OCI-LY7 (cell line): ENCODE measurements around the gene CRK. TPM values are rescaled to one million over a fixed set of nuclear protein-coding genes. Genes with fewer than 3 reads are reported as not detected.

ENCODE experiments used
- BruUV-seq: library from RNA; stranded (reverse); fragments of 400-500 nt; replicated peaks from 2 replicates; lab custom pipeline; 2021; lab: Mats Ljungman, UMichigan
- CTCF ChIA-PET: fragments of 300-600 bp; sonication (Branson Sonifier 250); formaldehyde crosslinking; loops from one replicate; lab custom pipeline; 2022; ENCODE audit warnings: antibody characterized with exemption; ENCODE audit not compliant: unreplicated experiment; lab: Charles Lee
- POLR2A ChIA-PET: fragments of 300-600 bp; sonication (Branson Sonifier 250); formaldehyde crosslinking; loops from one replicate; lab custom pipeline; 2022; ENCODE audit warnings: antibody characterized with exemption; lab: Charles Lee
- DNase-seq: peaks from one replicate; pipeline ENCODE4 v3.0.0-alpha.2; 2015; ENCODE audit warnings: low spot score
- H2AFZ ChIP-seq: fragments of 200-600 bp; sonication (generic), shearing (Covaris generic); 2 replicates; pipeline ENCODE4 v1.6.1; 2014; ENCODE audit warnings: mild to moderate bottlenecking, antibody characterized with exemption, low read length, moderate library complexity
- H3K27ac ChIP-seq: fragments of 200-600 bp; sonication (generic); 2 replicates; pipeline ENCODE4 v1.5.1; 2014; ENCODE audit warnings: mixed run types, low read depth, mild to moderate bottlenecking, moderate library complexity, low read length, inconsistent platforms; ENCODE audit not compliant: poor library complexity, severe bottlenecking
- H3K36me3 ChIP-seq: fragments of 200-600 bp; sonication (generic); 2 replicates; pipeline ENCODE4 v1.6.1; 2014; ENCODE audit warnings: mild to moderate bottlenecking, antibody characterized with exemption, low read length, moderate library complexity, mixed read lengths; ENCODE audit not compliant: insufficient read depth
- H3K4me1 ChIP-seq: fragments of 200-600 bp; sonication (generic); 2 replicates; pipeline ENCODE4 v1.5.1; 2014; ENCODE audit warnings: mild to moderate bottlenecking, low read length; ENCODE audit not compliant: insufficient read depth, poor library complexity, severe bottlenecking
- H3K4me2 ChIP-seq: fragments of 200-600 bp; sonication (generic); 2 replicates; pipeline ENCODE4 v1.6.1; 2014; ENCODE audit warnings: mild to moderate bottlenecking, low read length
- H3K4me3 ChIP-seq: fragments of 200-600 bp; sonication (generic); 2 replicates; pipeline ENCODE4 v1.5.1; 2014; ENCODE audit warnings: mild to moderate bottlenecking, low read depth, low read length; ENCODE audit not compliant: poor library complexity, severe bottlenecking
- H3K79me2 ChIP-seq: fragments of 200-600 bp; sonication (generic); 2 replicates; pipeline ENCODE4 v1.6.1; 2016; ENCODE audit warnings: low read depth, mild to moderate bottlenecking, low read length, moderate library complexity, mixed read lengths; ENCODE audit not compliant: insufficient read depth
- H3K9me2 ChIP-seq: fragments of 200-600 bp; sonication (generic); 2 replicates; pipeline ENCODE4 v1.6.1; 2016; ENCODE audit warnings: mild to moderate bottlenecking, low read length, mixed read lengths; ENCODE audit not compliant: insufficient read depth
- H3K9me3 ChIP-seq: fragments of 200-600 bp; sonication (generic); 2 replicates; pipeline ENCODE4 v1.6.1; 2014; ENCODE audit warnings: mild to moderate bottlenecking, mixed run types, low read length, mixed read lengths
- H4K20me1 ChIP-seq: fragments of 200-600 bp; sonication (generic); 2 replicates; pipeline ENCODE4 v1.6.1; 2014; ENCODE audit warnings: mild to moderate bottlenecking, antibody characterized with exemption, low read length, moderate library complexity, mixed read lengths; ENCODE audit not compliant: insufficient read depth
- CTCF ChIP-seq: fragments of 200-600 bp; sonication (generic); conservative IDR thresholded peaks from 2 replicates; pipeline ENCODE4 v1.5.1; 2014; ENCODE audit warnings: mild to moderate bottlenecking, antibody characterized with exemption, low read length, moderate library complexity, mixed read lengths
- EZH2phosphoT487 ChIP-seq: fragments of 200-600 bp; sonication (generic); IDR thresholded peaks from 2 replicates; pipeline ENCODE4 v1.6.1; 2018; ENCODE audit warnings: low read depth, borderline replicate concordance, mild to moderate bottlenecking, mixed run types, antibody characterized with exemption, low read length, moderate library complexity, mixed read lengths
- intact Hi-C: fragments of 100-400 bp; cut with micrococcal nuclease; formaldehyde crosslinking; loops from one replicate; pipeline ENCODE4 v1.10.0; 2022; ENCODE audit not compliant: unreplicated experiment
- total RNA-seq, 2 experiments: library from RNA; depleted of rRNA in 1 of 2; stranded (reverse); fragments of >200 nt in 1 of 2; shearing (Covaris generic) in 1 of 2; gene quantifications; 2 replicates each; pipeline ENCODE4 v1.2.3, GENCODE V29; 2014 to 2022

CRK gene
- total RNA-seq, 2 experiments from 2014 or later, result 30.4 to 32.0 TPM

GRCh38 chr17:1475321-1475854 is 19.4 kb upstream of the CRK start:
- Histone ChIP-seq H3K79me2 (no peaks in the 10 kb centered on the region), H3K4me1 (peaks cover 25% of the 10 kb centered on the region), H2AFZ (no peak overlapping the region), H3K4me2 (peak overlapping the region; percentile 30; the same call in 1 of the 2 replicates), H3K9me3 (no peaks in the 10 kb centered on the region), H3K4me3 (no peak overlapping the region), H3K36me3 (peaks cover 24% of the 10 kb centered on the region), H4K20me1 (no peaks in the 10 kb centered on the region), H3K9me2 (no peaks in the 10 kb centered on the region), H3K27ac (no peak overlapping the region)
- BruUV-seq, result no TSS peak
- ChIA-PET CTCF (no interaction called here), POLR2A (interaction anchor here (0.7 to 1.2 kb wide), 2 partner anchors 13 to 86 kb away, joined by 4 to 6 read pairs; no protein-coding TSS in a partner anchor)
- no peak for DNase-seq
- no peak for TF ChIP-seq EZH2phosphoT487
- TF ChIP-seq CTCF, result no peak
- intact Hi-C loops, result no loop called here

GRCh38 chr17:1474402-1475189 is 18.6 kb upstream of the CRK start:
- H3K4me1 ChIP-seq, result peaks cover 25% of the 10 kb centered on the region
- DNase-seq, result peak; percentile 23
- H3K4me2 ChIP-seq, result peak overlapping the region; percentile 30; the same call in 1 of the 2 replicates
- H3K79me2 ChIP-seq, result no peaks in the 10 kb centered on the region
- H4K20me1 ChIP-seq, result no peaks in the 10 kb centered on the region
- H3K9me3 ChIP-seq, result no peaks in the 10 kb centered on the region
- peaks cover 29% of the 10 kb centered on the region for H3K36me3 ChIP-seq
- TF ChIP-seq CTCF, result no peak
- TF ChIP-seq EZH2phosphoT487, result no peak
- POLR2A ChIA-PET, result interaction anchor here (0.7 to 1.2 kb wide), 2 partner anchors 12 to 85 kb away, joined by 4 to 6 read pairs; no protein-coding TSS in a partner anchor
- intact Hi-C loops, result no loop called here
- BruUV-seq, result no TSS peak
- no peak overlapping the region for H3K4me3 ChIP-seq
- no peak overlapping the region for H3K27ac ChIP-seq
- H3K9me2 ChIP-seq, result no peaks in the 10 kb centered on the region
- CTCF ChIA-PET, result no interaction called here
- no peak overlapping the region for H2AFZ ChIP-seq

GRCh38 chr17:1473841-1474240 is 17.8 kb upstream of the CRK start:
- no peak overlapping the region for H2AFZ ChIP-seq
- TF ChIP-seq EZH2phosphoT487 (no peak), CTCF (no peak)
- H3K4me3 ChIP-seq, result no peak overlapping the region
- peaks cover 25% of the 10 kb centered on the region for H3K4me1 ChIP-seq
- ChIA-PET CTCF (no interaction called here), POLR2A (no interaction called here)
- H3K36me3 ChIP-seq, result peaks cover 36% of the 10 kb centered on the region
- H3K27ac ChIP-seq, result no peak overlapping the region
- no TSS peak for BruUV-seq
- no peaks in the 10 kb centered on the region for H3K79me2 ChIP-seq
- intact Hi-C loops, result no loop called here
- H3K9me3 ChIP-seq, result no peaks in the 10 kb centered on the region
- no peaks in the 10 kb centered on the region for H3K9me2 ChIP-seq
- no peak overlapping the region; the same call in 1 of the 2 replicates for H3K4me2 ChIP-seq
- no peaks in the 10 kb centered on the region for H4K20me1 ChIP-seq
- DNase-seq, result no peak
